GM21423 (cell line): Measurements from ENCODE around the gene RECK.

Experiments used
- ATAC-seq: cut with Tn5 transposase; IDR thresholded peaks from one replicate; pipeline ENCODE4 v1.9.1; 2021; ENCODE audit warnings: mild to moderate bottlenecking, moderate library complexity; ENCODE audit not compliant: unreplicated experiment

RECK gene

DNA sequence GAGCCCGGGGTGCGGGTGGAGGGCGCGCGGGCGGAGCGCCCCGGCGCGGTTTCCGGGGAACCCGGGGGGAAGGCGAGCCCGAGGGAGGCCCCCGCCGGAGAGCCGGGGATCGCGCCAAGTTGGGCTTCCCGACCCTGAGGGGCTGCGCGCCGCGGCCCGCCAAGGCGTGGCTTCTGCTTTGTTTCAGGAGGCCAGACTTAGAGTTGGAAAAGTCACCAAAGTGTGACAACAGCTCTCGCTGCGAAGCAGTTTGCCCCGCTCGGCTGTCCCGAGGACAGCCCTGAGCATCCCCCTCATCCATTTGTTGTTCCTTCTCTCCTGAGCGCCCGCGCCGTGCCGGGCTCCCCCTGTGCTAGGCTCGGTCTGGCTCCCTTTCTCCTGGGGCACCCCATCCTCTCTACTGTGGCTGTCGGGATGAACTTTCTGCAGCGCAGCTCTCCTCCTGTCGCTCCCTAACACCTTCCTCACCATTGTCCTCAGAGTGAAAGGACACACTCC, 100.2 kb downstream of the RECK start:
- peak; percentile 28 for ATAC-seq

- ATAC-seq = no peak
Measured at GRCh38 chr9:36137392-36138004, 100.8 kb downstream of the RECK start.

- ATAC-seq = no peak
Measured at GRCh38 chr9:36138496-36138895, 101.8 kb downstream of the RECK start.

DNA sequence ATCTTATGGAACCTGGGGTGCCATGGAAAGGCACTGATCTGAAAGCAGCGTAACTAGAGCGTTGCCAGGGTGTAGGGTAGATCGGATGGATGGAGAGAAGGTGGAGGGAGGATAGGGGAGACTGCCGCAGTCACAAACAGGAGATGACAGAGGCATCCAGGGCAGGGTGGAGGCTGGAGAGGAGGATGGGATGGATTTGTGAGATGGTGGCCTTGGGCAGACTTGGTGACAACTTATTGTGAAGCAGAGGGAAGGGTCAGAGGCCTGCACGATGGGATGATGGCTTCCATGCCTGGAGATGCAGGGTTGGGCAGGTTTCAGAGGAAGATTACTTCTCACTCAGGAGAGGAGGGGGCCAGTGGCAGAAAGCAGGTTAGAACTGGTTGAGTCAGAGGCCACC, 102.2 kb downstream of the RECK start:
- no peak for ATAC-seq

DNA sequence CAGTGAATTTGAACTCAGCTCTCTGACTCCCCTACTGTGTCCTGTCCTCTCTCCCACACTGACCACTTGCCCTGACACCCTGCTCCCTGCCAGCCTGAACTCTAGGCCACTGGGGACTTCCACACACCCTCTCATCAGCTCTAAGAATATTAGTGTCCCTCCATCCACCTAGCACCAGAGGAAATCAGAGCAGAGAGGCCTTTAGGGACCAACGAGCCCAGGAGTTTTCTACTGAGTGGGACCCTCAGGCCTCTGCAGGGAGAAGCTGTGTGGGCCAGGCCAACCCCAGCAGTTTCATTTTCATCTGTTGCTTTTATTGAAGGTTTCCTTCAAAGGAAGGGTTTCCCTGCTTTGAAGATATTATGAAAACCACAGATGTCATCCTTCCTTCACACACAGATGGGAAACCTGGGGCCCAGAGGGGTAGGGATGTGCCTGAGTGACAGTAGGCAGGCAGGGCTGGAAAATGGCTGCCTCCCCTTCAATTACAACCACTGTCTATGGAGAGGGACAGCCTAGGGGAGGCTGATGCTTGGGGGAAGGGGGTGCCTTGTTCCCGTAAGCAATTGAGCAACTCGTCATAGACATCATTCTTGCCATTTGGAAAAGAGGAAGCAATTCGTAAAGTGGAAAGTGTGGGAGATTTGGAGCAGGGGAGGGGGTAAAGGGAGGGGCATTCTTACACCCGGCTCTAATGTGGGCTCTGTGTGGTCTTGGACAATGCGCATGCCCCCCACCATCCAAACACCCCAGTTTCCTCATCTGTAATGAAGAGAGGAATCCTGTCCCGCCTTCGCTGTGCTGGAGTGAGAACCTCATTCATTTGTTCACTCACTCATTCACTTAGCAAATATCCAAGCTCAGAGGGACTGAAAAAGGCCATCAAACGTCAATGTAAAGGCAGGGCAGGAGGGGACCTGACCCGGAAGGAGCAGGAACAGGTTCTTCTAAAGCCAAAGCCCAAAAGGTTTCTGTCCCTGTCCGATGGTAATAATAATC, 103.7 kb downstream of the RECK start:
- no peak for ATAC-seq

- no peak for ATAC-seq
Measured at GRCh38 chr9:36141288-36141687, 104.6 kb downstream of the RECK start.

DNA sequence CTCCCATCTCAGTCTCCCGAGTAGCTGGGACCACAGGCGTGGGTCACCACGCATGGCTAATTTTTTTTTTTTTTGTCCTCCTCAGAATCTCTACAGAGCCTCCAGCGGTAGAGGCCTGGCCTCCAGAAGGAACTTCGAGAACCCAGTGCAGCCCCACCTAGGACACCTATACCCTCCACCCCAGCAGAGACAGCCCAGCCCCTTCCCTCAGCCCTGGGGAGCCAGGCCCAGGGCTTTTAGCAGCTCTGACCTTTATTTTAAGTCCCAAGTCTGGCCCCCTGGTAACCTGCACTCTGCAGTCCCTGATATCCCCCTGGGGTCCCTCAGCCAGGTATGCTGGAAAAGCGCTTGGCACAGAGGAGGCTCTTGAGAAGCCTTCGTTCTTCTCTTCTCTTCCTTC, 105.0 kb downstream of the RECK start:
- ATAC-seq = no peak

DNA sequence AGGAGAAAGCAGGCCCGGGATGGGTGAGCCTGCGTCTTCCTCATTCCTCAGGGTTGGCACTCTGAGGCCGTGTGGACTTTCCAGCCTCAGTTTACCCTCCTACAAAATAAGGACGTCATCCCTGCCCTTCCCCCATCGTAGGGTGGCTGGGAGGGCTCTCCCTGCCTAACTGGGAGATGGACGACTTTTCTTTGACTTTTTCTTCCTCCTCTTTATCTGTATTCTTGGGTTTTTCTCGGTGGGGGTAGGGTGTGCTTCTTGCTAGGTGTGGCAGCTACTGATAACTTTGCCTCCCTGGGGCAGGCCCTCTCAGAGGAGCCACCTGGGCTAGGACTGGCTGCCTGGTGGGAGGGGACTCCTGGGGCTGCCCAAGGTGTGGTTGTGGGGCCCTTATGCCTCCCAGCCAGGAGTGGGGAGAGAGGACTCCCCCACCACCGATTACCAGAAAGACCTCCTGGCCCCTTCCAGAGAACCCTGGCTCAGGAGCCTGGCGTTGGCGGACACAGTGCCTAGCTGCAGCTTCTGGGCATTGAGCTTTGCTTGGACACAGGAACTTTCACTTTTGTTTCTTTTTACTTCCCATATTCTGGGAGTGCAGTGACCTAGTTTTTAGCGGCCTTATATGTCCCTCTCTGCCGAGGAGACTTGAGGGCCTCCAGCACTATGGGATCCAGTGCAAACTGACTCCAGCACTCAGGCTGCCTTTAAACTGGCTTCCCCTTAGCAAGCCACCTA, 106.0 kb downstream of the RECK start:
- no peak for ATAC-seq

GRCh38 chr9:36143245-36143641, 106.5 kb downstream of the RECK start:
- no peak for ATAC-seq

DNA sequence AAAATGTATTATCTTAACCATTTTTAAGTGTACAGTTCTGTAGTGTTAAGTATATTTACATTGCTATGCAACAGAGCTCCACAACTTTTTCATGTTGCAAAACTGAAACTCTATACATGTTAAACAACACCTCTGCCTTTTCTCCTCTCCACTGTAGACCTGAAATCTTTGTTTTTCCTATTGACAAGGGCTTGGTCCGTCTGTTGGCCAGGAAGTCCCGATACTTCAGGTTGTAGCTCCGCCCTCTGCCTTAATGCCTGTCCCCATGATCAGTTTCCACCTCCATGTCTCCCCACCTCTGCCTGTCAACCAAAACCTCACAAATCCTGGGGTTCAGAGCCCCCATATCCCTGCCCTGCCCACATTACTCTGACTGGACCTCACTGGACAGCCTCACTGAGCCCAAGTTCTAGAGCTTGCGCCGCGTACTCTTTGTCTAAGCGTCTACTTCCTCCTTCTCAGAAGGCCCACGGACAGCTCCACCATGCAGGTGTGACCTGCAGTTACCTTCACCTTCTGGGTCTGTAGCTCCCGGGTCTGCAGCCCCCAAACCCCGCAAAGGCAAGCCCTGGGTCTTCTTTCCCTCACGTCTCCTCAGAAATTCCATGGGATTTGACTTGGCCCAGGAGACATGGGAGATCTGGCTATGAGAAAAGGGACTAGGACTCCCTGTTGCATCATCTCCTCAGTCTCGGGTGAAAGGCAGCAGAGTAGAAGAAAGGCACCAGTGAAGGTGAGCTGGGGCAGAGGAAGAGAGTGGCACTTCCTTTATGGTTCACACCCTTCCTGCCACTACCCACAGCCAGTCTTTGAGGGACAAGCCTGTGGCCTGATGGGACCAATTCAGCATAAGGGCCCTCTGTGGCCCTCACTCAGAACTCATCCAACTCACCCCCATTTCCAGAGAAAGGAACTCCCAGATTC, 107.9 kb downstream of the RECK start:
- ATAC-seq = no peak

GRCh38 chr9:36145970-36146369, 109.3 kb downstream of the RECK start:
- no peak for ATAC-seq

GRCh38 chr9:36146651-36147050, 109.9 kb downstream of the RECK start:
- no peak for ATAC-seq

DNA sequence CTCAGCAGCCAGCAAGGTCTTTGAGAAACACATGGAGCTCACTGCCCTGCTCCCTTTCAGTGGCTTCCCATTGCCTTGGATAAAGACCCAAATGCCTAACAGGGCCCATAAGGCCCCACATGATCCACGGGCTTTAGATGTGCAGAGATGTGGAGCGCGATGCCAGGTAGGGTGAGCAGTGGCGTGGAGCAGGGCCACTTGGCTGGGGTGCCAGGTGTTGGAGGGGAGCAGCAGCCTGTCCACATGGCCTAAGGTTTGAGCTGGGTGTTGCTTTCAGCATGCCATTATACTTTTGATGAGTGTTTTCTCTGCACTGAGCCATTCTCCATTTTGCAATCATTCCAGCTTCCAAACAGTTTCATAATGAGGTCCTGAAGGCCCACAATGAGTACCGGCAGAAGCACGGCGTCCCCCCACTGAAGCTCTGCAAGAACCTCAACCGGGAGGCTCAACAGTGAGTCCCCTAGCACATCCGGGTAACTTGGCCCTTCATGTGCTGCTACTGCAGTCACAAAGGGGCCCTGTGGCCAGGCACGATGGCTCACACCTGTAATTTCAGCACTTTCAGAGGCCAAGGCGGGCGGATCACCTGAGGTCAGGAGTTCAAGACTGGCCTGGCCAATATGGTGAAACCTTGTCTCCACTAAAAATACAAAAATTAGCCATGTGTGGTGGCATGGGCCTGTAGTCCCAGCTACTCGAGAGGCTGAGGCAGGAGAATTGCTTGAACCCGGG, 110.9 kb downstream of the RECK start:
- ATAC-seq = no peak

GRCh38 chr9:36148311-36149051, 111.8 kb downstream of the RECK start:
- ATAC-seq = no peak

- ATAC-seq = no peak
Measured at GRCh38 chr9:36149197-36149596, 112.5 kb downstream of the RECK start.

DNA sequence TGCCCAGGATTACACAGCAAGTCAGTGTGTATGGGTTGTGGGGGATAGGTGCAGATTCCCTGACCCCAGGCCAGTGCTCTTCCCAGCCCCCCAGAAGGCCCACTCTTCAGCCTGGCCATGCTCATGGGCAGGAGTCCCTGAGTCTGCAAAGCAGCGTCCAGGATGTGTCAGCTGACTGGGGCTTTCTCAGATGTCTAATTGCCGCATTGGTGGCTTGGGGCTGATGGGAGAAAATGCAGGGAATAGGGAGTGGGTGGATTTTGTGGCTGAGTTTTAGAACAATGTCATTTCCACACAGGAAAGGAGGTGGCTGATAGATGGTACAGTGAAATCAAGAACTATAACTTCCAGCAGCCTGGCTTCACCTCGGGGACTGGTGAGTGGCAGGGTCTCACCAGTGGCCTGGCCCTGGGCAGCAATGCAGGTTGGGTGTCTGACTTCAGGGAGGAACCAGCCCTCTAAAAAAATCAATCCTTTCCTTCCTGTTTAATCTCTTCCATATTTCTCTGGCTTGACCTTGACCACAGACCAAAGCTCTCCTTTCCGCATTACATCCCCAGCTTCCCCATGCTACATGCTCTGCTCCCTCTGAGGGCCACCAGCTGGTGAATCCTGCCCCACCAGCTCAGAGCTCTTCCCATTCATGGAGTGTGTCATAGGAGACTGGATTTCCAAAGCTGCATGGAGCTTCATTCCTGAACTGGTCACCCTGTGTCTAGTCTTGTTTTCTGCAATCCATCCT, 114.0 kb downstream of the RECK start:
- no peak for ATAC-seq

GRCh38 chr9:36151316-36152210, 114.8 kb downstream of the RECK start:
- ATAC-seq = peak; percentile 80
